A673 (cell line): ENCODE measurements around the gene PIN1. TPM values are rescaled to one million over a fixed set of nuclear protein-coding genes. Genes with fewer than 3 reads are reported as not detected.

Source experiments
- Bru-seq: library from RNA; stranded (reverse); fragments of 400-500 nt; gene quantifications from one replicate; lab custom pipeline; 2021; lab: Mats Ljungman, UMichigan
- BruChase-seq, 2 experiments: library from RNA; stranded (reverse); fragments of 400-500 nt; gene quantifications; one replicate each; lab custom pipeline; 2021; lab: Mats Ljungman, UMichigan
- BruUV-seq: library from RNA; stranded (reverse); fragments of 400-500 nt; replicated peaks from 2 replicates; lab custom pipeline; 2021; lab: Mats Ljungman, UMichigan
- CTCF ChIA-PET: fragments of 300-600 bp; sonication (Branson Sonifier 250); formaldehyde crosslinking; loops from one replicate; lab custom pipeline; 2022; ENCODE audit warnings: antibody characterized with exemption; lab: Charles Lee
- POLR2A ChIA-PET: fragments of 300-600 bp; sonication (Branson Sonifier 250); formaldehyde crosslinking; loops from one replicate; lab custom pipeline; 2022; ENCODE audit warnings: antibody characterized with exemption; ENCODE audit not compliant: low non-redundant PET; lab: Charles Lee
- DNase-seq: peaks from one replicate; pipeline ENCODE4 v3.0.0-alpha.2; 2015; ENCODE audit warnings: low spot score
- H3K27ac ChIP-seq: fragments of 200-600 bp; sonication (generic); 2 replicates; pipeline ENCODE4 v1.5.1; 2016; ENCODE audit warnings: mixed run types, low read depth, mild to moderate bottlenecking, mixed read lengths, antibody characterized with exemption, low read length; ENCODE audit not compliant: poor library complexity, severe bottlenecking
- H3K27me3 ChIP-seq: fragments of 200-600 bp; sonication (generic); replicated peaks from 2 replicates; pipeline ENCODE4 v1.6.1; 2017; ENCODE audit warnings: mixed run types, low read depth, mild to moderate bottlenecking, mixed read lengths, antibody characterized with exemption, low read length; ENCODE audit not compliant: insufficient read depth, poor library complexity
- H3K36me3 ChIP-seq: fragments of 200-600 bp; sonication (generic); 2 replicates; pipeline ENCODE4 v1.6.1; 2016; ENCODE audit warnings: mixed run types, mild to moderate bottlenecking, mixed read lengths, antibody characterized with exemption, low read length; ENCODE audit not compliant: insufficient read depth, poor library complexity, severe bottlenecking
- H3K4me1 ChIP-seq: fragments of 200-600 bp; sonication (generic); 2 replicates; pipeline ENCODE4 v1.6.1; 2017; ENCODE audit warnings: mixed run types, mild to moderate bottlenecking, mixed read lengths, antibody characterized with exemption, low read length; ENCODE audit not compliant: insufficient read depth, poor library complexity, severe bottlenecking
- H3K4me3 ChIP-seq: fragments of 200-600 bp; sonication (generic); 2 replicates; pipeline ENCODE4 v1.5.1; 2016; ENCODE audit warnings: low read depth, mixed run types, mild to moderate bottlenecking, mixed read lengths, low read length; ENCODE audit not compliant: poor library complexity, severe bottlenecking
- H3K9me3 ChIP-seq: fragments of 200-600 bp; sonication (generic); 2 replicates; pipeline ENCODE4 v1.6.1; 2016; ENCODE audit warnings: mixed run types, low read depth, mild to moderate bottlenecking, mixed read lengths, antibody characterized with exemption, low read length; ENCODE audit not compliant: poor library complexity, severe bottlenecking
- EZH2 ChIP-seq: fragments of 200-600 bp; sonication (generic); IDR thresholded peaks from 2 replicates; pipeline ENCODE4 v1.6.1; 2017; ENCODE audit warnings: borderline replicate concordance, low read depth, mild to moderate bottlenecking, mixed read lengths, antibody characterized with exemption, low read length; ENCODE audit not compliant: poor library complexity, severe bottlenecking
- intact Hi-C: fragments of 100-400 bp; cut with micrococcal nuclease; formaldehyde crosslinking; loops from one replicate; pipeline ENCODE4 v1.10.0; 2022; ENCODE audit not compliant: unreplicated experiment
- long read RNA-seq: library from polyadenylated mRNA; stranded (forward); transcript quantifications from one replicate; pipeline ENCODE4 v2.0.0, GENCODE V29; 2022
- total RNA-seq: library from RNA; stranded (reverse); gene quantifications from 2 replicates; pipeline ENCODE4 v1.2.3, GENCODE V29; 2021
- TF ChIP-seq, protein P1 (sequence below): fragments of 300-800, 200-600 bp; sonication (generic); conservative IDR thresholded peaks from 2 replicates; pipeline ENCODE4 v1.5.1; 2017; ENCODE audit warnings: low read depth, mild to moderate bottlenecking, antibody characterized with exemption, low read length, moderate library complexity, mixed read lengths

Gene PIN1
- total RNA-seq (177 and 179 TPM in 2 replicates), Bru-seq, nascent RNA (percentile 73 among the genes with signal in this experiment), BruChase-seq, experiment 1, labeled RNA remaining after a 2-hour chase (percentile 73 among the genes with signal in this experiment), BruChase-seq, experiment 2, labeled RNA remaining after a 6-hour chase (percentile 82 among the genes with signal in this experiment)
- long read RNA-seq, full-length matches to known transcripts = 264 of 279 reads
- long read RNA-seq, partial matches to known transcripts = 3 of 279 reads
- long read RNA-seq, other reads (novel, unspliced or antisense) = 12 of 279 reads

GRCh38 chr19:9834726-9835506 is at the start of gene PIN1:
TSS of gene PIN1 (plus strand) at chr19:9835318. CDS start at chr19:9835345, 27 bp downstream.
- TF ChIP-seq EZH2 = no peak
- TF ChIP-seq, protein P1, sequence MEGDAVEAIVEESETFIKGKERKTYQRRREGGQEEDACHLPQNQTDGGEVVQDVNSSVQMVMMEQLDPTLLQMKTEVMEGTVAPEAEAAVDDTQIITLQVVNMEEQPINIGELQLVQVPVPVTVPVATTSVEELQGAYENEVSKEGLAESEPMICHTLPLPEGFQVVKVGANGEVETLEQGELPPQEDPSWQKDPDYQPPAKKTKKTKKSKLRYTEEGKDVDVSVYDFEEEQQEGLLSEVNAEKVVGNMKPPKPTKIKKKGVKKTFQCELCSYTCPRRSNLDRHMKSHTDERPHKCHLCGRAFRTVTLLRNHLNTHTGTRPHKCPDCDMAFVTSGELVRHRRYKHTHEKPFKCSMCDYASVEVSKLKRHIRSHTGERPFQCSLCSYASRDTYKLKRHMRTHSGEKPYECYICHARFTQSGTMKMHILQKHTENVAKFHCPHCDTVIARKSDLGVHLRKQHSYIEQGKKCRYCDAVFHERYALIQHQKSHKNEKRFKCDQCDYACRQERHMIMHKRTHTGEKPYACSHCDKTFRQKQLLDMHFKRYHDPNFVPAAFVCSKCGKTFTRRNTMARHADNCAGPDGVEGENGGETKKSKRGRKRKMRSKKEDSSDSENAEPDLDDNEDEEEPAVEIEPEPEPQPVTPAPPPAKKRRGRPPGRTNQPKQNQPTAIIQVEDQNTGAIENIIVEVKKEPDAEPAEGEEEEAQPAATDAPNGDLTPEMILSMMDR = peak; percentile 59
- Histone ChIP-seq H3K27ac (peak within 1 kb of the TSS; percentile 85), H3K4me1 (no peaks in the 10 kb centered on the region), H3K27me3 (no peaks in the 10 kb centered on the region), H3K4me3 (peak within 1 kb of the TSS; percentile 99), H3K9me3 (no peaks in the 10 kb centered on the region), H3K36me3 (peaks cover 20% of the 10 kb centered on the region)
- ChIA-PET CTCF (no interaction called here), POLR2A (interaction anchor here (0.6 kb wide), 2 partner anchors 8 to 16 kb away, joined by 4 to 5 read pairs; partner anchors contain the start of gene FBXL12)
- intact Hi-C loops = no loop called here
- no TSS peak for BruUV-seq
- DNase-seq = peak; percentile 99

- no TSS peak for BruUV-seq
- CTCF ChIA-PET = no interaction called here
- intact Hi-C loops = no loop called here
These were observed 49.5 kb upstream of the PIN1 start for GRCh38 chr19:9785367-9786331.

More at GRCh38 chr19:9785367-9786331, 49.5 kb upstream of the PIN1 start:
- no peaks in the 10 kb centered on the region for H3K9me3 ChIP-seq
- POLR2A ChIA-PET = no interaction called here
- H3K27ac ChIP-seq = peak overlapping the region; percentile 81
- no peaks in the 10 kb centered on the region for H3K27me3 ChIP-seq
- no peak for TF ChIP-seq EZH2
- TF ChIP-seq, protein P1 = no peak
- H3K4me3 ChIP-seq = peak overlapping the region; percentile 60
- no peaks in the 10 kb centered on the region for H3K4me1 ChIP-seq
- no peaks in the 10 kb centered on the region for H3K36me3 ChIP-seq
- DNase-seq = peak; percentile 96
